Tibial nerve (tissue), 4 donors: ENCODE measurements around the gene PIEZO1. TPM values are rescaled to one million over a fixed set of nuclear protein-coding genes. Genes with fewer than 3 reads are reported as not detected.

ENCODE experiments used
- DNase-seq, 2 donors: peaks; one replicate each; pipeline ENCODE4 v3.0.0-alpha.2; 2019; ENCODE audit warnings: low spot score in 2 of 2
- H3K27ac ChIP-seq, 4 donors: fragments of 200-600 bp; sonication (generic) in 3 of 4; one replicate each; pipeline ENCODE4 v1.5.1; 2017 to 2019; ENCODE audit warnings: mild to moderate bottlenecking in 1 of 4
- H3K27me3 ChIP-seq, 2 donors: fragments of 200-600 bp; sonication (generic) in 1 of 2; one replicate each; pipeline versions ENCODE4 v1.5.1 to v1.6.0; 2017 to 2019
- H3K36me3 ChIP-seq, 3 donors: fragments of 200-600 bp; sonication (generic); one replicate each; pipeline ENCODE4 v1.5.1; 2018 to 2019
- H3K4me1 ChIP-seq, 4 donors: fragments of 200-600 bp; sonication (generic) in 3 of 4; one replicate each; pipeline ENCODE4 v1.5.1; 2017 to 2019
- H3K4me3 ChIP-seq, 4 donors: fragments of 200-600 bp; sonication (generic) in 3 of 4; one replicate each; pipeline ENCODE4 v1.5.1; 2017 to 2019; ENCODE audit warnings: mild to moderate bottlenecking in 1 of 4, moderate library complexity in 1 of 4
- H3K9me3 ChIP-seq, 4 donors: fragments of 200-600 bp; sonication (generic) in 3 of 4; one replicate each; pipeline ENCODE4 v1.5.1; 2017 to 2019
- CTCF ChIP-seq, 5 experiments: fragments of 200-600 bp in 3 of 5; fragments of 450-650 bp in 2 of 5; sonication (generic) in 3 of 5; IDR thresholded peaks; one replicate each; pipeline ENCODE4 v1.5.1; 2016 to 2019; ENCODE audit warnings: antibody characterized with exemption in 5 of 5, mild to moderate bottlenecking in 3 of 5, moderate library complexity in 2 of 5
- EP300 ChIP-seq, 2 donors: sonication (generic); formaldehyde crosslinking; IDR thresholded peaks; one replicate each; pipeline ENCODE4 v1.6.1; 2017; ENCODE audit warnings: antibody characterized with exemption in 2 of 2, mild to moderate bottlenecking in 1 of 2
- POLR2A ChIP-seq, 2 donors: fragments of 450-650 bp; IDR thresholded peaks; one replicate each; pipeline ENCODE4 v1.6.1; 2017; ENCODE audit warnings: antibody characterized with exemption in 2 of 2, mild to moderate bottlenecking in 2 of 2, moderate library complexity in 2 of 2
- WGBS, 2 donors: methylation state at CpG; one replicate each; pipeline ENCODE4 v1.1.5; 2018; 5-methylcytosine and 5-hydroxymethylcytosine counted together
- total RNA-seq, 4 donors: library from RNA; depleted of rRNA; stranded (reverse); fragments of >200 nt; gene quantifications; one replicate each; pipeline ENCODE4 v1.1.0, GENCODE V29; 2016

Gene PIEZO1
- total RNA-seq, 4 donors from 2014 or later = 90.5 to 309 (median 165) TPM

GRCh38 chr16:88819126-88819525 is 34.1 kb upstream of the PIEZO1 start:
- TF ChIP-seq EP300 (IDR thresholded peaks at IDR 0.05) (no peak), POLR2A (IDR thresholded peaks at IDR 0.05) (no peak), CTCF (IDR thresholded peaks at IDR 0.05) (no peak)
- peaks cover 0 to 70% (median 6%) of the 10 kb centered on the region in 3 donors for H3K36me3 ChIP-seq
- H3K4me1 ChIP-seq = no peaks in the 10 kb centered on the region
- H3K27me3 ChIP-seq = no peaks in the 10 kb centered on the region
- no peaks in the 10 kb centered on the region for H3K9me3 ChIP-seq
- H3K27ac ChIP-seq = no peak overlapping the region
- no peak overlapping the region for H3K4me3 ChIP-seq
- no peak for DNase-seq
- 84 to 88% methylated on average over 7 to 13 of the region's 16 CpGs for WGBS, 2 donors

DNA sequence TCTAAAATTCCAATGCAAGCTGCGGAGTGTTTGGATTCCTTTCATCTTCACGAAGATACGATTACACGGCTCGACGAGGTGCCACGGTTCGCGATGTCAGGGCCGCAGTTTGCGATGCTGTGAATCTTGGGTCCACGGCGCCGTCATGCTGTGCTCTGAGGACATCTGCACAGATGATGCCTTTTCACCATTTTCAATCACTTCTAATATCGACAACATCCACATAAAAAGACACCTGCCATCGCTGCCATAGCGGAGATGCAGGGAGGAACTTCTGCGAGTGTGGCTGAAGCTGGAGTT is 33.5 kb upstream of the PIEZO1 start:
- Histone ChIP-seq H3K27ac (no peak overlapping the region), H3K4me3 (no peak overlapping the region), H3K4me1 (no peaks in the 10 kb centered on the region), H3K27me3 (no peaks in the 10 kb centered on the region), H3K9me3 (no peaks in the 10 kb centered on the region), H3K36me3 (peaks cover 0 to 64% (median 6%) of the 10 kb centered on the region in 3 donors)
- DNase-seq = no peak
- 88% methylated on average over 18 of the region's 18 CpGs for WGBS, 2 donors
- TF ChIP-seq EP300 (IDR thresholded peaks at IDR 0.05) (no peak), CTCF (IDR thresholded peaks at IDR 0.05) (no peak), POLR2A (IDR thresholded peaks at IDR 0.05) (no peak)

- peaks cover 0 to 59% (median 6%) of the 10 kb centered on the region in 3 donors for H3K36me3 ChIP-seq
- 52 to 78% methylated on average over 12 to 33 of the region's 40 CpGs for WGBS, 2 donors
- TF ChIP-seq POLR2A (IDR thresholded peaks at IDR 0.05) (no peak), CTCF (IDR thresholded peaks at IDR 0.05) (no peak), EP300 (IDR thresholded peaks at IDR 0.05) (no peak)
Observed at GRCh38 chr16:88817785-88818574, 33.0 kb upstream of the PIEZO1 start.

GRCh38 chr16:88816736-88817535 is 31.9 kb upstream of the PIEZO1 start:
- no peaks in the 10 kb centered on the region for H3K27me3 ChIP-seq
- no peak overlapping the region for H3K4me3 ChIP-seq
- H3K27ac ChIP-seq = no peak overlapping the region
- peaks cover 0 to 48% (median 0%) of the 10 kb centered on the region in 3 donors for H3K36me3 ChIP-seq
- H3K4me1 ChIP-seq = peaks cover 0 to 16% (median 12%) of the 10 kb centered on the region in 4 donors
- H3K9me3 ChIP-seq = no peaks in the 10 kb centered on the region
- 83 to 89% methylated on average over 20 to 22 of the region's 41 CpGs for WGBS, 2 donors
- TF ChIP-seq CTCF (IDR thresholded peaks at IDR 0.05) (no peak), EP300 (IDR thresholded peaks at IDR 0.05) (no peak), POLR2A (IDR thresholded peaks at IDR 0.05) (no peak)
- no peak for DNase-seq

More at GRCh38 chr16:88817785-88818574, 33.0 kb upstream of the PIEZO1 start:
- Histone ChIP-seq H3K4me3 (no peak overlapping the region), H3K27ac (no peak overlapping the region), H3K4me1 (peaks cover 0 to 5% (median 3%) of the 10 kb centered on the region in 4 donors), H3K9me3 (no peaks in the 10 kb centered on the region), H3K27me3 (no peaks in the 10 kb centered on the region)
- DNase-seq = no peak
